ENCODE measurements around the gene B3GALNT2. TPM values are rescaled to one million over a fixed set of nuclear protein-coding genes. Genes with fewer than 3 reads are reported as not detected.
A peak's percentile ranks its signal among the peaks of the same experiment; 100 is the strongest.

The B3GALNT2 gene
- total RNA-seq, 2 donors from 2014 or later, result 19.9 to 23.0 TPM

GRCh38 chr1:235421751-235422150, 82.5 kb downstream of the B3GALNT2 start:
- no peak for ATAC-seq
- DNase-seq, result no peak
- intact Hi-C loops (cut with DNase I), result no loop called here

GRCh38 chr1:235417086-235417697, 87.1 kb downstream of the B3GALNT2 start:
- DNase-seq, result peak; percentile 47
- ATAC-seq, result peak; percentile 76 to 79
- intact Hi-C loops (cut with DNase I), result loop anchor here (2.0 to 5.0 kb wide), 3 partner anchors 90 to 165 kb away; partner anchors contain the start of genes ARID4B (in 1 of the 2) and GGPS1 (in 1 of the 2)

GRCh38 chr1:235416662-235417049, 87.6 kb downstream of the B3GALNT2 start:
- peak in 1 of 2 donors; percentile 55 for ATAC-seq
- intact Hi-C loops (cut with DNase I), result loop anchor here (2.0 to 5.0 kb wide), 3 partner anchors 89 to 164 kb away; partner anchors contain the start of genes ARID4B (in 1 of the 2) and GGPS1 (in 1 of the 2)

GRCh38 chr1:235415008-235415904, 89.0 kb downstream of the B3GALNT2 start:
- DNase-seq (peak; percentile 58), ATAC-seq (peak; percentile 64 to 75)
- intact Hi-C loops (cut with DNase I), result loop anchor here (5.0 kb wide), 2 partner anchors 88 to 163 kb away; partner anchors contain the start of genes ARID4B (in 1 of the 2) and GGPS1 (in 1 of the 2)

More at GRCh38 chr1:235416662-235417049, 87.6 kb downstream of the B3GALNT2 start:
- no peak for DNase-seq

GRCh38 chr1:235411489-235412486, 92.5 kb downstream of the B3GALNT2 start:
- ATAC-seq (no peak), DNase-seq (no peak)
- intact Hi-C loops (cut with DNase I), result no loop called here

GRCh38 chr1:235410467-235410866, 93.8 kb downstream of the B3GALNT2 start:
- no peak for DNase-seq
- ATAC-seq, result no peak
- intact Hi-C loops (cut with DNase I), result no loop called here

GRCh38 chr1:235409042-235409820, 95.0 kb downstream of the B3GALNT2 start:
- intact Hi-C loops (cut with DNase I), result no loop called here
- no peak for DNase-seq
- ATAC-seq, result no peak

GRCh38 chr1:235408503-235408960, 95.7 kb downstream of the B3GALNT2 start:
- ATAC-seq (peak in 1 of 2 donors; percentile 84), DNase-seq (no peak)
- intact Hi-C loops (cut with DNase I), result no loop called here

GRCh38 chr1:235407419-235407818, 96.8 kb downstream of the B3GALNT2 start:
- DNase-seq, result no peak
- ATAC-seq, result no peak
- intact Hi-C loops (cut with DNase I), result no loop called here

- intact Hi-C loops (cut with DNase I), result no loop called here
- ATAC-seq (peak in 1 of 2 donors; percentile 66), DNase-seq (no peak)
Observed at GRCh38 chr1:235404190-235404589, 100.1 kb downstream of the B3GALNT2 start.

- DNase-seq, result no peak
- intact Hi-C loops (cut with DNase I), result no loop called here
- ATAC-seq, result no peak
Observed at GRCh38 chr1:235403593-235403992, 100.7 kb downstream of the B3GALNT2 start.

- intact Hi-C loops (cut with DNase I), result no loop called here
- no peak for DNase-seq
- no peak for ATAC-seq
Observed at GRCh38 chr1:235402457-235403200, 101.6 kb downstream of the B3GALNT2 start.

GRCh38 chr1:235401251-235401650, 103.0 kb downstream of the B3GALNT2 start:
- no peak for ATAC-seq
- DNase-seq, result no peak
- intact Hi-C loops (cut with DNase I), result no loop called here

Measured in left cardiac atrium (tissue), 4 donors.